K562 (cell line): ENCODE results near the gene QKI. TPM values are rescaled to one million over a fixed set of nuclear protein-coding genes. Genes with fewer than 3 reads are reported as not detected.

Source experiments
- BACH1 ChIP-seq: fragments of 200-800 bp; sonication (Bioruptor generic); IDR thresholded peaks from 2 replicates; pipeline ENCODE4 v1.6.1; 2016; ENCODE audit warnings: missing genetic modification characterization, missing compliant biosample characterization
- CBFA2T2 ChIP-seq: fragments of 450-650 bp; conservative IDR thresholded peaks from 2 replicates; pipeline ENCODE4 v1.6.1; 2017; ENCODE audit warnings: mild to moderate bottlenecking
- KDM2B ChIP-seq: fragments of 250-450 bp; sonication (Bioruptor Pico); IDR thresholded peaks from 2 replicates; pipeline ENCODE4 v1.8.0; 2021; ENCODE audit warnings: mild to moderate bottlenecking, moderate library complexity
- MAFK ChIP-seq: IDR thresholded peaks from 2 replicates; pipeline ENCODE4 v1.6.1; 2011; ENCODE audit warnings: low read length, improper control_type of control experiment
- PHB ChIP-seq: fragments of 250-450 bp; sonication (Bioruptor Pico); IDR thresholded peaks from 2 replicates; pipeline ENCODE4 v1.5.0; 2021
- SAFB ChIP-seq: fragments of 200-400 bp; formaldehyde crosslinking; IDR thresholded peaks from 2 replicates; pipeline ENCODE4 v1.6.1; 2017; ENCODE audit warnings: low read depth, low read length, borderline replicate concordance
- SMAD1 ChIP-seq: fragments of 150-350 bp; IDR thresholded peaks from 2 replicates; pipeline ENCODE4 v1.6.1; 2014; ENCODE audit warnings: low read length, low read depth; ENCODE audit not compliant: partially characterized antibody
- SREBF1 ChIP-seq: fragments of 150-350 bp; IDR thresholded peaks from 2 replicates; pipeline ENCODE4 v1.6.1; 2014; ENCODE audit warnings: antibody characterized with exemption, low read depth, low read length, borderline replicate concordance
- ZNF124 ChIP-seq: sonication (generic); formaldehyde crosslinking; IDR thresholded peaks from 2 replicates; pipeline ENCODE4 v1.8.1; 2022; ENCODE audit warnings: missing genetic modification reagents
- polyA plus RNA-seq, 8 experiments: library from polyadenylated mRNA; depleted of rRNA in 4 of 8; stranded (reverse) in 5 of 8; unstranded in 3 of 8; fragments of >200 nt; fragmentation: Nextera tagmentation in 2 of 8; fragmentation: Illumina TruSeq in 1 of 8; extraction: Ambion mirVana in 2 of 8; extraction: Trizol in 1 of 8; gene quantifications; 2 replicates each; pipeline versions ENCODE4 v1.2.1 to v1.2.3, GENCODE V29; 2011 to 2014; ENCODE audit warnings: inconsistent platforms in 1 of 8, missing spikeins in 1 of 8
- total RNA-seq, 7 experiments: library from RNA; depleted of rRNA in 6 of 7; stranded (reverse); fragments of >200 nt in 6 of 7; fragmentation: Illumina TruSeq in 2 of 7; extraction: Trizol in 2 of 7; gene quantifications; 2 replicates each; pipeline versions ENCODE4 v1.2.1 to v1.2.3, GENCODE V29; 2011 to 2021; ENCODE audit warnings: low replicate concordance in 1 of 7
- TF ChIP-seq, protein P1 (sequence below): fragments of 250-450 bp; sonication (Bioruptor Pico); IDR thresholded peaks from 2 replicates; pipeline ENCODE4 v1.8.0; 2021; ENCODE audit warnings: borderline replicate concordance, mild to moderate bottlenecking, moderate library complexity; ENCODE audit not compliant: poor library complexity, severe bottlenecking
- TF ChIP-seq, protein P2 (sequence below): fragments of 200-600 bp; sonication (generic); IDR thresholded peaks from one replicate; pipeline ENCODE4 v1.6.1; 2012; ENCODE audit warnings: mild to moderate bottlenecking, low read depth, low read length, inconsistent platforms
- TF ChIP-seq, protein P3 (sequence below), 3 experiments: fragments of 200-800 bp in 1 of 3; sonication (Bioruptor generic) in 1 of 3; sonication (generic) in 1 of 3; formaldehyde crosslinking in 1 of 3; IDR thresholded peaks; 2 replicates each; pipeline versions ENCODE4 v1.6.1 to v1.8.0; 2016 to 2022; ENCODE audit warnings: mild to moderate bottlenecking in 2 of 3, missing compliant biosample characterization in 2 of 3, missing genetic modification characterization in 2 of 3, missing genetic modification reagents in 1 of 3

Gene QKI
- total and polyA plus RNA-seq, 9 of the 15 experiments (the other 6 are each of a cell fraction or from before 2014, with no cell fraction given): 20.4 to 215 (median 123) TPM

GRCh38 chr6:163413345-163414116, 987 bp upstream of the QKI start (continued):
- TF ChIP-seq SMAD1: peak; percentile 52
- TF ChIP-seq ZNF124 (CRISPR knock-in tag): peak; percentile 12; the same call in 1 of the 2 replicates
- no peak for TF ChIP-seq SREBF1
- TF ChIP-seq PHB: no peak; the same call in 1 of the 2 replicates
- no peak for TF ChIP-seq BACH1 (tag)
- peak; percentile 100 for TF ChIP-seq SAFB
- peak; percentile 53 for TF ChIP-seq CBFA2T2
- TF ChIP-seq, protein P1, sequence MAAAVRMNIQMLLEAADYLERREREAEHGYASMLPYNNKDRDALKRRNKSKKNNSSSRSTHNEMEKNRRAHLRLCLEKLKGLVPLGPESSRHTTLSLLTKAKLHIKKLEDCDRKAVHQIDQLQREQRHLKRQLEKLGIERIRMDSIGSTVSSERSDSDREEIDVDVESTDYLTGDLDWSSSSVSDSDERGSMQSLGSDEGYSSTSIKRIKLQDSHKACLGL (CRISPR knock-in tag): no peak
- TF ChIP-seq KDM2B: peak; percentile 26; the same call in 1 of the 2 replicates
- TF ChIP-seq, protein P2, sequence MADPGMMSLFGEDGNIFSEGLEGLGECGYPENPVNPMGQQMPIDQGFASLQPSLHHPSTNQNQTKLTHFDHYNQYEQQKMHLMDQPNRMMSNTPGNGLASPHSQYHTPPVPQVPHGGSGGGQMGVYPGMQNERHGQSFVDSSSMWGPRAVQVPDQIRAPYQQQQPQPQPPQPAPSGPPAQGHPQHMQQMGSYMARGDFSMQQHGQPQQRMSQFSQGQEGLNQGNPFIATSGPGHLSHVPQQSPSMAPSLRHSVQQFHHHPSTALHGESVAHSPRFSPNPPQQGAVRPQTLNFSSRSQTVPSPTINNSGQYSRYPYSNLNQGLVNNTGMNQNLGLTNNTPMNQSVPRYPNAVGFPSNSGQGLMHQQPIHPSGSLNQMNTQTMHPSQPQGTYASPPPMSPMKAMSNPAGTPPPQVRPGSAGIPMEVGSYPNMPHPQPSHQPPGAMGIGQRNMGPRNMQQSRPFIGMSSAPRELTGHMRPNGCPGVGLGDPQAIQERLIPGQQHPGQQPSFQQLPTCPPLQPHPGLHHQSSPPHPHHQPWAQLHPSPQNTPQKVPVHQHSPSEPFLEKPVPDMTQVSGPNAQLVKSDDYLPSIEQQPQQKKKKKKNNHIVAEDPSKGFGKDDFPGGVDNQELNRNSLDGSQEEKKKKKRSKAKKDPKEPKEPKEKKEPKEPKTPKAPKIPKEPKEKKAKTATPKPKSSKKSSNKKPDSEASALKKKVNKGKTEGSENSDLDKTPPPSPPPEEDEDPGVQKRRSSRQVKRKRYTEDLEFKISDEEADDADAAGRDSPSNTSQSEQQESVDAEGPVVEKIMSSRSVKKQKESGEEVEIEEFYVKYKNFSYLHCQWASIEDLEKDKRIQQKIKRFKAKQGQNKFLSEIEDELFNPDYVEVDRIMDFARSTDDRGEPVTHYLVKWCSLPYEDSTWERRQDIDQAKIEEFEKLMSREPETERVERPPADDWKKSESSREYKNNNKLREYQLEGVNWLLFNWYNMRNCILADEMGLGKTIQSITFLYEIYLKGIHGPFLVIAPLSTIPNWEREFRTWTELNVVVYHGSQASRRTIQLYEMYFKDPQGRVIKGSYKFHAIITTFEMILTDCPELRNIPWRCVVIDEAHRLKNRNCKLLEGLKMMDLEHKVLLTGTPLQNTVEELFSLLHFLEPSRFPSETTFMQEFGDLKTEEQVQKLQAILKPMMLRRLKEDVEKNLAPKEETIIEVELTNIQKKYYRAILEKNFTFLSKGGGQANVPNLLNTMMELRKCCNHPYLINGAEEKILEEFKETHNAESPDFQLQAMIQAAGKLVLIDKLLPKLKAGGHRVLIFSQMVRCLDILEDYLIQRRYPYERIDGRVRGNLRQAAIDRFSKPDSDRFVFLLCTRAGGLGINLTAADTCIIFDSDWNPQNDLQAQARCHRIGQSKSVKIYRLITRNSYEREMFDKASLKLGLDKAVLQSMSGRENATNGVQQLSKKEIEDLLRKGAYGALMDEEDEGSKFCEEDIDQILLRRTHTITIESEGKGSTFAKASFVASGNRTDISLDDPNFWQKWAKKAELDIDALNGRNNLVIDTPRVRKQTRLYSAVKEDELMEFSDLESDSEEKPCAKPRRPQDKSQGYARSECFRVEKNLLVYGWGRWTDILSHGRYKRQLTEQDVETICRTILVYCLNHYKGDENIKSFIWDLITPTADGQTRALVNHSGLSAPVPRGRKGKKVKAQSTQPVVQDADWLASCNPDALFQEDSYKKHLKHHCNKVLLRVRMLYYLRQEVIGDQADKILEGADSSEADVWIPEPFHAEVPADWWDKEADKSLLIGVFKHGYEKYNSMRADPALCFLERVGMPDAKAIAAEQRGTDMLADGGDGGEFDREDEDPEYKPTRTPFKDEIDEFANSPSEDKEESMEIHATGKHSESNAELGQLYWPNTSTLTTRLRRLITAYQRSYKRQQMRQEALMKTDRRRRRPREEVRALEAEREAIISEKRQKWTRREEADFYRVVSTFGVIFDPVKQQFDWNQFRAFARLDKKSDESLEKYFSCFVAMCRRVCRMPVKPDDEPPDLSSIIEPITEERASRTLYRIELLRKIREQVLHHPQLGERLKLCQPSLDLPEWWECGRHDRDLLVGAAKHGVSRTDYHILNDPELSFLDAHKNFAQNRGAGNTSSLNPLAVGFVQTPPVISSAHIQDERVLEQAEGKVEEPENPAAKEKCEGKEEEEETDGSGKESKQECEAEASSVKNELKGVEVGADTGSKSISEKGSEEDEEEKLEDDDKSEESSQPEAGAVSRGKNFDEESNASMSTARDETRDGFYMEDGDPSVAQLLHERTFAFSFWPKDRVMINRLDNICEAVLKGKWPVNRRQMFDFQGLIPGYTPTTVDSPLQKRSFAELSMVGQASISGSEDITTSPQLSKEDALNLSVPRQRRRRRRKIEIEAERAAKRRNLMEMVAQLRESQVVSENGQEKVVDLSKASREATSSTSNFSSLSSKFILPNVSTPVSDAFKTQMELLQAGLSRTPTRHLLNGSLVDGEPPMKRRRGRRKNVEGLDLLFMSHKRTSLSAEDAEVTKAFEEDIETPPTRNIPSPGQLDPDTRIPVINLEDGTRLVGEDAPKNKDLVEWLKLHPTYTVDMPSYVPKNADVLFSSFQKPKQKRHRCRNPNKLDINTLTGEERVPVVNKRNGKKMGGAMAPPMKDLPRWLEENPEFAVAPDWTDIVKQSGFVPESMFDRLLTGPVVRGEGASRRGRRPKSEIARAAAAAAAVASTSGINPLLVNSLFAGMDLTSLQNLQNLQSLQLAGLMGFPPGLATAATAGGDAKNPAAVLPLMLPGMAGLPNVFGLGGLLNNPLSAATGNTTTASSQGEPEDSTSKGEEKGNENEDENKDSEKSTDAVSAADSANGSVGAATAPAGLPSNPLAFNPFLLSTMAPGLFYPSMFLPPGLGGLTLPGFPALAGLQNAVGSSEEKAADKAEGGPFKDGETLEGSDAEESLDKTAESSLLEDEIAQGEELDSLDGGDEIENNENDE: no peak
- TF ChIP-seq, protein P3, sequence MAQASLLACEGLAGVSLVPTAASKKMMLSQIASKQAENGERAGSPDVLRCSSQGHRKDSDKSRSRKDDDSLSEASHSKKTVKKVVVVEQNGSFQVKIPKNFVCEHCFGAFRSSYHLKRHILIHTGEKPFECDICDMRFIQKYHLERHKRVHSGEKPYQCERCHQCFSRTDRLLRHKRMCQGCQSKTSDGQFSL (CRISPR knock-in tag; IDR thresholded peaks at IDR 0.05): peak; percentile 91
- TF ChIP-seq, protein P3 (tag; IDR thresholded peaks at IDR 0.05): no peak; a peak in 2 of 4 replicates
- TF ChIP-seq MAFK: no peak
